ENCODE data around the gene LY9.
"Not testable (repeated sequence)": the region's sequence is repeated elsewhere in the genome, so short reads cannot be mapped to it uniquely, and the experiment has no call there.

The LY9 gene

DNA sequence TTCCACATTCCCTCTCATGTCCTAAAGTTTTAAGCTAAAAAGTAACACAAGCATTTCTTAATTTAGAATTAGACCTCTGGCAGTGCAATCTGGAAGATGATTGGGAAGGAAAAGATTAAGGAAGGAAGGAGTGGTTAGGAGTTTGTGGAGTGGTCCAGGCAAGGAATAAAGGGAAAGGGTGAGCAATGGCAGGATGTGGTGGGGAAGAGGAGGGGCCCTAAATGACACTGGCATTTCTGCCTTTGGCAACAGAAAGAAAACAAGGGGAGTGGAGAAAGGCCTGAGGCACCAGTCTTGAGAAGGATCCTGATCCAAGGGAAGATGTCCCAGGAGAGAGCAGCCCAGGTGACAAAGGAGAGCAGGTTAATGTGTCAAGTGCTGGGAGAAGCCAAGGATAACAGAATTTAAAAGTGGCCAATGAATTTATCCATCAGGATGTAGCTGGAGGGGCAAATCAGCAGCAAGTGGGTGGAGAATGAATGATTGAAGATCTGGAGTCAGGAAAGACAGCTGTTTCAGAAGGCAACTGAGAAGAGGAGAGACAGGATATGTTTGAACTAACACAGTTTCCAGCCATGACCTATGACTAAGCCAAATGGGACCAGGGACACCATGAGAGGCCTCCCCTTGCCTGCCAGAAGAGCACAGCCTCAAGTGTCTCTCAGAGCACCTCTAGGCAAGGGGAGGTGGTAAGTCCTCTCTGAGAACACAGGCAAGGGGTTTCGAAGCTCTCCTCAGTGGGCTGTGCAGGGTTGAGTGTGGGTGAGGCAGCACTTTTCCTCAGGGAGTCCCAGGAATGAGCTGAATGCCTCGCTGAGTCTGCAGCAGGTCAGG lies 20.9 kb upstream of the LY9 start:
- no peak for DNase-seq

DNA sequence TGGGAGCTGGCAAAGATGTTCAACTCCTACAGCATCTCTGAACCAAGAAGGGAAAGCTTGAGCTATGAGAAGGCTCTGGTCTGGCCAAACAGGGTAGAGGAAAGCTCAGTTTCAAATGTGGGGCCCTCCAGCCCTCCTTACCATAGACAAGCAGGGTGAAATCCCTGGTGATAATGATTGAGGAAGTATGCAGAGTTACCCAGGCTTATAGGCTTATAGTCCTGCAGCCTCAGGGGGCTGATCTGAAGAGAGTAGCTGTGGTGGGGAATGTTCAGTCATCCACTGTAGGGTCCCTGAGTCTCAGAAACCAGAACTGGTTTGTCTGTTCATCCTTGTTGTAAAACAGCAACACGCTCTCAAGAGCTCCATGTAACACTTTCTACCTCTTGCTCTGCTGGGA lies 19.8 kb upstream of the LY9 start:
- no peak for DNase-seq

DNA sequence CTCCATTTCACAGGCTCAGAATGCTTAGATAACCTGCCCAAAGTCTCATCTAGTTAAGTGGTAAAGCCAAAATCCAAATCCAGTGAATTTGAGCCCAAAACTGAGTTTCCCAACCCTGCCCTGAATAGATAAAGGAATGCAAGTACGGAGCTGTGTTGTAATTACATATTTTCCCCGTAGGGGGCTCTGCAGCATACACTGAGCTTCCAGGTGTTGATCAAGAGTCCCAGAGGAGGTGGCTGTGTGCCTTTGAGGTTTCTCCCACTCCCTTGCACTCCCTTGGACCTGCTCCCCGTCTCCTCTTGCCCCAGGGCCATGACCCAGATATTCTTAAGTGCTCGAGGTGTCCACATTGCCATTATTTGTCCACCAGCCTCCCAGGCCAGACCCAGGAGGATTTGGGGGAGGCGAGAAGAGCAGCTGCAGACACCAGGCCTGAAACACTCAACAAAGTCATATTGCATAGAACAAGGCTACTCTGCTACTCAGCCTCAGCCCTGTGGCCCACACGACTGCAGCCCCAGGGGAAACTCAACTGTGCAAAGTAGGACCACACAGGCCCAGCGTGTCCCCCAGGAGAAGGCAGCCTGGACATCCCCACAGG lies 18.4 kb upstream of the LY9 start:
- peak; percentile 39 for DNase-seq

DNA sequence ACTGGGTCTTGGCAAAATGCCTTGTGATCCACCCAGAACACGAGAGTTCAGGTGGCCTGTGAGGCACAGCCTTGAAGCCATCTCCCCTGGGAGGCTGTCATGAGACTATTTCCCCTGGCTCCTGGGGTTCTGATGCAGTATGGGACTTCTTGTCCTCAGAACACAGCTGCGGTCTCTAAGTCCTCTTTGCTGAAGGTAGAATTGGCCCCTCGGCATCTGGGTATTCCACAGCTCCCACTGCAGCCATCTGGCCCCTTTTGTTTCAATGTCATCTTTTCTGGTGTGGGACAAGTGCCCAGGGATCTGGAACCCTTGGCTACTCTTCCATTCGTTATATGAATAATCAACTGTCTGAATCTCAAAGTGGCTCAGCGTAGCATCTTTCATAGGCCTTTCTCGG lies 17.0 kb upstream of the LY9 start:
- DNase-seq = no peak

DNA sequence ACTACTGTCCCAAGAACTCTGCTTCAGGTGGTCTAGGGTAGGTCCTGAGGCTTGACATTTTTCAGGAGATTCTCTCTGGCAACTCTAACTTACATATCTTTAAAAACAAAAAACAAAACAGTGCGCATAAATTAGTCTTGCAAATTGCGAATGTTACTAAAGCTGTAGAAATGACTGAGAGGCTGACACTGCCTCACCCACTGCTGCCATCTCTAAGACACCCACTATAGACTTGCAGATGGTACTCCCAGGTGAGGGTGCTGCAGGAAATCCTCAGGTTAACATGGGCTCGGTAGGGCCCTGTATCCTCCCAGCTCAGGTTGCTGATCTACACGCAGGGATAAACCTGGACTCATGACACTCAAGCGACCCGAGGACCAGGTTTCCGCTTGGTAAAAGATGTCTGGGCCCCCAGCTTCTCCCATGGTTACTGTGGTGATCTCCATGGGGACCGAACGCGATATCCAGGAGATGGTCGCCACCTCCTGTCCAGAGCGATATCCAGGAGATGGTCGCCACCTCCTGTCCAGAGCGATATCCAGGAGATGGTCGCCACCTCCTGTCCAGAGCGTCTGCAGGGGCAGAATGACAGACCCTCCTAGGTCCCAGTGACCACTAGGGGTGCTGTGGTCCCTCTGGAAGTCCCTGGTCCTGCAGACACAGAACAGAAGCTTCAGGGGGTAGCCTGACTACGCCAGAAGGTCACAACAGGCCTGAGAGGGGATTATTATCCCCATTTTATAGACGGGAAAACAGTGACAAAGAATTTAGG lies 16.2 kb upstream of the LY9 start:
- peak; percentile 43 for DNase-seq

DNA sequence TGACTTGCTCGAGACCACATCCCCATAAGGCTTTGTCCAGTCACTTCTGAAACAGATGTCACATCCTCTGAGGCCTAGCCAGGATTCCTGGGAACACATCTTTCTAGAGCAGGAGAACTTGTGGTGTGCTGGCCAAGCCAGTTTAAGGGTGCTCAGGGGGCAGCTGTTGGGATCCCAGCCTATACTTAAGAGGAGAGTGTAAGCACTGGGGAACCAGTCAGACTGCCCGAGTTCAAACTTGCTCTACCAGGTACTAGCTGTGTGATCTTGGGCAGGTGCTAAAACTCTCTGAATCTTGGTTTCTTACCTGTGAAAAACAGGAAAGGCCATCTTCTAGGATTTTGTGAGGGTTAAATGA lies 15.6 kb upstream of the LY9 start:
- DNase-seq = no peak

DNA sequence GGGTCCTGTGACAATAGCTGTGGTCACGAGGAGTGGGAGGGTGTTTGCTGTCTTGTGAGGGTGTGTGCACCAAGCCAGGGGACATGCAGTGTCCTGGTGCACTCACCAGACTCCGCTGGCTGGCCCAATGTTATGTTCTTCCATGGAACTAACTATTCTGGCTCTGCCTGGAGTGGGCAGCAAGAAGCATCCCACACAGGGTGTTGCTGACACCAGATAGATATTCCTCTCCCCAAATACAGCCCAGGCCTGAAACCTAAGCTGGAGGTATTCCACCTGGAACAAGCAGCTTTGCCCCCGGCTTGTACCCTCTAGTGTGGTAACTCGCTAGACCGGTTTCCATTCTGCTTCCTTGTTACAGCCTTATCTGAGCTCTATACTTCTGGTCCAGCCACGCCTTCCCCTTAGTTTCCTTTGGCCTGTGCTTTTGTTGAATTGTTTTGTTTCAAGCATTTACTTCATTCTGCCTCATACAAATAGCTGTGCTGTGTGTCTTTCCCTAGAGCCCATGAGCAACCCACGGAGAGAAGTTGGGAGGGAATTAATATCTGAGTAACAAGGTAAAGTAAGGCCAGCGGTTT lies 14.7 kb upstream of the LY9 start:
- no peak for DNase-seq

DNA sequence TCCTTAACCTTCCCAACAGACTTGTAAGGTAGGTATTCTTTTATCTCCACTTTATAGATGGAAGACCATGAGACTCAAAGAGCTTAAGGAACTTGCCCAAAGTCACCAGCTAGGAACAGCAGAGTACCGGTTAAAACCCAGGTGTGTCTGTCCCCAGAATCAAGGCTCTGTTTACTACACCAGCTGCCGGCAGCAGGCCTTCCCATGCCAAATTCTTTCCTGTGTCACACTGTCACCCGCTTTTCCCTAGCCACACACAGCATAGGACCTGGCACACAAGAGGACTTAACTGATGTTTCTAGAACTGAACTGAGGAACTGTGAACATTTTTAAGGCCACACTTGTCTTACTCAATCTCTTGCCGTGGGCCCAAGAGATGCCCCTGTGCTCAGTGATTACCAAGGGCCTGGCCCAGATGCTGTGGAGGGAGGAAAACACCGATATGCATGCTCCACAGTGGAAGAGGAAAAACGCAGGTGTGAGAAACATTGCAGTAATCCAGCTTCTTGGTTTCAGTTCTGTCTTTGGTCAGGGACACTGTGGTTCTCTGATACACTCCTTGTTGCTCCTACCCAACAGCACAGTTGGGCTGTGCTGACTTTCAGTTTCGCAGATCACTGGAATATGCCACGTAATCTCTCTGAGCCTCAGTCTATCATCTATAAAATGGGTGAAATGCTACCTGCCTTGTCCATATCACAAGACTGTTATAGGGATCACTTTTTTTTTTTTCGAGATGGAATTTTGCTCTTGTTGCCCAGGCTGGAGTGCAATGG lies 13.9 kb upstream of the LY9 start:
- DNase-seq = no peak

DNA sequence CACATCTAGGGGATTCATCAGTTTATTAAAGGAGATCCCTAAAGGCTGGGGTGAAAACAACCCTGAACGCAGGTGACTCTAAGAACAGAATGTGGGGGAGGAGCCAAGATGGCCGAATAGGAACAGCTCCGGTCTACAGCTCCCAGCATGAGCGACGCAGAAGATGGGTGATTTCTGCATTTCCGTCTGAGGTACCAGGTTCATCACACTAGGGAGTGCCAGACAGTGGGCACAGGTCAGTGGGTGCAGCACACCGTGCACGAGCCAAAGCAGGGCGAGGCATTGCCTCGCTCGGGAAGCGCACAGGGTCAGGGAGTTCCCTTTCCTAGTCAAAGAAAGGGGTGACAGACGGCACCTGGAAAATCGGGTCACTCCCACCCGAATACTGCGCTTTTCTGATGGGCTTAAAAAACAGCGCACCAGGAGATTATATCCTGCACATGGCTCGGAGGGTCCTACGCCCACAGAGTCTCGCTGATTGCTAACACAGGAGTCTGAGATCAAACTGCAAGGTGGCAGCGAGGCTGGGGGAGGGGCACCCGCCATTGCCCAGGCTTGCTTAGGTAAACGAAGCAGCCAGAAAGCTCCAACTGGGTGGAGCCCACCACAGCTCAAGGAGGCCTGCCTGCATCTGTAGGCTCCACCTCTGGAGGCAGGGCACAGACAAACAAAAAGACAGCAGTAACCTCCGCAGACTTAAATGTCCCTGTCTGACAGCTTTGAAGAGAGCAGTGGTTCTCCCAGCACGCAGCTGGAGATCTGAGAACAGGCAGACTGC lies 12.8 kb upstream of the LY9 start:
- not testable (repeated sequence) for DNase-seq

DNA sequence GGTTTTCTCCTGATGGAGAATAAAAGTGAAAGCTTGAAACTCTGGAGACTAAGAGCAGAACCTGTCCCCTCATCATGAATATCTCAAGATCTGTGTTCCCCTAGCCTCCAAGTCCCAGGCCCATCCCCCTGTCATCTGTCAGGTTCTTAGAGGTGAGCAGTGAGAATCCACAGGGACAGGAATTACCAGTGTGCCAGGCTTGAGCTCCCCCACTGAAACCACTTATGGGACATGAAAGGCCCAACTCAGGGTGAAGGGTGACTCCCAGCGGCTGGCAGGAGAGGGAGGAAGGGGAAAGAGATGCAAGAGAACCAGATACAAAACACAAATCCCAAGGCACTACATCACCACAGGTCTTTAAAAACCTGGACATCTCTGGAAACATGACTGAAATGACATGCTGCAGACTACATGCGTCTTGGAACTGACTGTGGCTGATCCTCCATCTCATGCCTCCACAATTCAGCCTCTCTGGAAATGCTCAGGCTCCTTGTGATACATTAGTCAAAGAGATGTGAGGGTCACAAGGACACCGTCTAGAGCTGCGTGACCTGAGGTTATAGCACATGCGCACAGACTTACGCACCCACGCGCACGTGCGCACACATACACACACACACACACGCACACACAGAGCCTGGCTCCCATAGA lies 6.8 kb upstream of the LY9 start:
- no peak for DNase-seq

DNA sequence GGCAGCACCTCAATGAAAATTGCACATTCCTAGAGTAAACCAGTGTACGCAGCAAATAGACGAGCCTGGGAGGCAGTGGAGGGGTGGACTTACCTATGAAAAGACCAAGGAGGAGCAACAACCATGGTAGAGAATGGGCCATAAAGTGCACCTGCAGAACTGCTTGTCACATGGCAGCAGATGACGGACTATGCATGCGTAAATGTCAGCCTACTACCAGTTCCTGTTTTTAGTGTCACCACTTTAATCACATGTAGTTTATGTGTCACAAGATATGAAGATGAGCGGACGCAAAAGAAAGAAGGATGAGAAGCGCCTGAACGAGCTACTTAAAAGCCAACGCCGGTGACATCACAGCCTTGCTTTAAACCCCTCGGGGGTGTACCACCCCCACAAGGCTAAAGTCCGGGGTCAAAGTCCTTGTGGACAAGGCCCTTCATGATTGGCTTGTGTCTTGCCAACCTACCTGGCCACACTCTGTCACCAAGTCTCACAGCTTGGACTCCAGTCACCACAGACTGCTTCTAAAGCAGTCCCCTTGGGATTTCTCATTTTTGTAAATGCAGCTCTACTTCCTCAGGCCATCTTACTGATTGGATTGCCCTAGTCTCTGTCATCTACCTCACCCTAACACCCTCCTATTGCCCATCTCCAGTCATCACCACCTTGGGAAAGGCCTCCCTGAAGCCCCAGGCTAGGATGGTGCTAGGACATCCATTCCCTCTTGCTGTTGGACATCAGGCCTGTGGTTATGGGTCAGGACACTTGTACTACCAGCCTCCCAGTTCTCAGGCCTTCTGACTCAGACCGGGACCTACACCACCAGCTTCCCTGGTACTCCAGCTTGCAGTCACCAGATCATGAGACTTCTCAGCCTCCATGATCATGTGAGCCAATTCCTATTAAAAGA lies 6.0 kb upstream of the LY9 start:
- no peak for DNase-seq

DNA sequence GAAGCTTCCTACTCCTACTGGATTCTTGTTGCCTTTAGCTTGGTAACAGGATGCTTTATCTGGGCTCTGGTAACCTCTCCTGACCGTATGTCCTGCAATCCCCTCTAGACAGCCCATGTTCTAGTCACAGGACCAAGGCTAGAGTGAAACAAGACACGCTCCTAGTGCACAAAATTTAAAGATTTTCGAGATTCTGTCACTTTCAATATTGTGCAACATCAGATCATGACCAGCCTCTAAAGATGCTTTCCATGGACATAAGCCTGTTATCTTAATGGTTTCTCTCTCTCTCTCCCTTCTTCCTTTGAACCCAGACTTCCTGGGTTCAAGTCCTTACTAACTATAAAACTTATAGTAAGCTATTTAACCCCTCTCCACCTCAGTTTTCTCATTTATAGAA lies 1.6 kb upstream of the LY9 start:
- DNase-seq = no peak

DNA sequence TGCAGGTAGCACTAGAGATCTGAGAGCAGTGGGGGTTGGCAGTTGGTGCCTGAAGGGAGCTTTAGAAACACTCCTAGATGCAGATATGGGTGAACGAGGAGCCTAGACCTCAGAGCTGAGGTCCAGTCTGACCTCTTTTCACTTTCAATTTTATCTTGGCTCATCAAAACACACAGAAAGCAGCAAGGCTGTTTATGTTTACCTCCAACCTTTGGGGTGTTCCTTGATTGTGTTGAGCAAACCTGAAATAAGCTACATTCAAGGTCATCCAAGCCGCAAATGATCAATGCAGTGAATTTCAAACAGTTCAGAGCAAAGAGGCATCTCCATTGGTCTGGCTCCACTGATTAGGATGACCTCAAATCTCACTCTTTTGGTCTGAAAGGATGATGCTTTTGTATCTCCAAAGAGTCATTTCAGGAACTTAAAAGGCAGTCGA lies 1.3 kb downstream of the LY9 start:
- no peak for DNase-seq

DNA sequence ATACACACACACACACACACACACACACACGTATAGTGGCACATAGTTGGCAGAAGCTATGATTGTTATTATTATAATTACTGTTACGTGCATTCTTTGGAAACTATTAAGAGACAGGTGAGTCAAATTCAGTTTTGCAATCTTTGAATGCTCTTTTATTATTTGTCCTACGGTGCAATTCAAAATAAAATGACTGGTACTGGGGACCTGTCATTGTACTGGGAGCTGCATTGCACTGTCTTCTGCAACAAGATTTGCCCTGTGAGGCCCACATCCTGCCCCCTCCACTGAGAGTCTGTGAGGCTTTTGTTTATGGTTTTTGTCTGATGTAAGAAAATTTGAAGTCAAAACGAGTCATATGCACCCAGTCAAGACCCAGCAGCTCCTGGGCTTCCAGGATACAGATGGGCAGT lies 1.9 kb downstream of the LY9 start:
- DNase-seq = peak; percentile 59

DNA sequence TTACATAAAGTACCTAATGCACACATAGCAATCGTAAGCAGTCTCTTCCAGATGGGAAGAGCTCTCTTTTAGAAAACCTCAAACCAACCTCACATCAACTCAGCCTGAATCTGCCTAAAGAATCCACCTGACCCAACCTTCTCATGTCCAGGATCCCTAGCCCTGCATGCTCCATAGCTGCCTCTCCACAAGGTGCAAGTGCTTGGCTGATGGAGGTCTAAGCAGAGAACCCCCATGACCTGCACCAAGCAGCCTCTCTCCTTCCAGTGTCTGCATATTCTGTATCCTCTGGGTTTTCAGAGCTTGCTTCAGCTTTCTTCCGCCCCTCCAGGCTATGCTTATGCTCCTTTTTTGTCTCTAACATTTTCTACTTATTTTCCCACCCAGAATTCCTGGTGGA lies 2.5 kb downstream of the LY9 start:
- no peak for DNase-seq

DNA sequence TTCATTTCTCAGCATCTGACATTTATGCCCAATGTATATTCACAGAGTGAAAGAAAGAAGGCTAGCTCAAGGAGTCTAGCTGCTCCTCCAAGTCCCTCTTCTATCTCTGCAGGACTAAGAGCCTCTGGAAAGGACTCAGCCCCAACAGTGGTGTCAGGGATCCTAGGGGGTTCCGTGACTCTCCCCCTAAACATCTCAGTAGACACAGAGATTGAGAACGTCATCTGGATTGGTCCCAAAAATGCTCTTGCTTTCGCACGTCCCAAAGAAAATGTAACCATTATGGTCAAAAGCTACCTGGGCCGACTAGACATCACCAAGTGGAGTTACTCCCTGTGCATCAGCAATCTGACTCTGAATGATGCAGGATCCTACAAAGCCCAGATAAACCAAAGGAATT lies 3.7 kb downstream of the LY9 start:
- no peak for DNase-seq

DNA sequence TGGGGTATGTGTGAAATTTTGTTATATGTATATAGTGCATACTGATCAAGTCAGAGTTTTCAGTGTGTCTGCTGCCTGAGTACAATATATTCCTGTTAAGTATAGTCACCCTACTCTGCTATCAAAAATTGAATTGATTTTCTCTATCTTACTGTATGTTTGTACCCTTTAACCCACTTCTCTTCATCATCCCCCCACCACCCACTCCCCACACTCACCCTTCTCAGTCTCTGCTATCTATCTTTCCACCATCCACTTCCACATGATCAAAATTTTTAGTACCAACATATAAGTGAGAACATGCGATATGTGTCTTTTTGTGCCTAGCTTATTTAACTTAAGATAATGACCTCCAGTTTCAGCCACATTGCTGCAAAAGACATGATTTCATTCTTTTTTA lies 4.2 kb downstream of the LY9 start:
- DNase-seq = no peak

DNA sequence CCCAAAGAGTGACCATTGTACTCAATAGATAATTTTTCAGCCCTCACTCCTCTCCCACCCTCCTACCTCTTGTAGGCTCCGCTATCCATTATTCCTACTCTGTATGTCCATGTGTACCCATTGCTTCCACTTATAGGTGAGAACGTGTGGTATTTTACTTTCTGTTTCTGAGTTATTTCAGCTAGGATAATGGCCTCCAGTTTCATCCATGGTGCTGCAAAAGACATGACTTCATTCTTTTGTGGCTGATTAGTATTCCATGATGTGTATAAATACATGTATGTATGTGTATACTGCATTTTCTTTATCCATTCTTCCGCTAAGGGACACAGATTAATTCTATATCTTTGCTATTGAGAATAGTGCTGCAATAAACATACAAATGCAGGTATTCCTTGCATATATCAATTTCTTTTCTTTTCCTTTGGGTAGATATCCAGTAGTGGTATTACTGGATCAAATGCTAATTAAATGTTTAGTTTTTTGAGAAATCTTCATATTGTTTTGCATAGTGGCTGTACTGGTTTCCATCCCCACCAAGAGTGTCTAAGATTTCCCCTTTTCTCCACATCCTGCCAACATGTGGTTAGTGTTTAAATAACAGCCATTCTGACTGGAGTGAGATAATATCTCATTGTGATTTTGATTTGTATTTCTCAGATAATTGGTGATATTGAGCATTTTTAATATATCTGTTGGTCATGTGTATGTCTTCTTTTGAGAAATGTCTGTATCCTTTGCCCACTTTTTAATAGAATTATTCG lies 4.9 kb downstream of the LY9 start:
- DNase-seq = no peak

DNA sequence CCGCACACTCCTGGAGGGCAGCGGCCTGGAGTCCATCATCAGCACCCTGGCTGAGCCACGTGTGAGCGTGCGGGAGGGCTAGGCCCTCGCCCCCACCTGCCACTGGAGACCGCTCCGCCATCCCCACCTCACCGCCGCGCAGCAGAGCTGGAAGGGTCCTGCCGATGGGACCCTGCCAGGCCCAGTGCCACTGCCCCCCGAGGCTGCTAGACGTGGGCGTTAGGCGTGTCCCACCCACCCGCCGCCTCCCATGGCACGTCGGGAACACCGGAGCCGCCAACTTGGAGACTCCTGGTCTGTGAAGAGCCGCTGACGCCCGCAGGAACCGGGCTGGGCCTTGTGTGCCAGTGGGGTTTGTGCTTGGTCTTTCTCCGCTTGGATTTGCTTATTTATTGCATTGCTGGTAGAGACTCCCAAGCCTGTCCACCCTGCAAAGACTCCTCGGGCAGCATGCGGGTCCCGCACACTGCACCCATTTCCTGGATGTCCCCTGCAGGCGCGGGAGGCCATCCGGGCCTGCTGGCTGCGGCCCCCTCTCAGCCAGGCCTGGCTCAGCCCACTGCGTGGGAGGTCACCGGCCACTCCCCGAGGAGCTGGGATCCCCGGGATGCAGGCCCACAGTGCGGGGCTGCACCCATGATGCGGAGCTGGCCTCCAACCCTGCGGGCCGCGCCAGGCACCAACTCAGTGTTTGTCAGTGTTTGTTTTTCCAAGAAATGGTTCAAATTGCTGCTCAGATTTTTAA lies 6.0 kb downstream of the LY9 start:
- no peak for DNase-seq
